Measurements from ENCODE around the gene MYRF. TPM values are rescaled to one million over a fixed set of nuclear protein-coding genes. Genes with fewer than 3 reads are reported as not detected.

MYRF gene
- total and polyA plus RNA-seq, 9 of the 15 experiments (the other 6 are each of a cell fraction or from before 2014, with no cell fraction given), result 2.3 to 25.8 (median 7.1) TPM

- TF ChIP-seq MAZ (CRISPR knock-in tag; conservative IDR thresholded peaks at IDR 0.05 in 1 of 2, IDR thresholded peaks at IDR 0.05 in 1 of 2) (peak in 1 of 2 experiments; percentile 85; a peak in 2 of 4 replicates), SMAD4 (CRISPR knock-in tag; conservative IDR thresholded peaks at IDR 0.05) (peak; percentile 42; the same call in 1 of the 2 replicates), TOE1 (IDR thresholded peaks at IDR 0.05; ENCODE audit: borderline replicate concordance) (peak; percentile 43; the same call in 1 of the 2 replicates), TOE1 (CRISPR knock-in tag; IDR thresholded peaks at IDR 0.05; ENCODE audit: borderline replicate concordance, low read depth) (no peak), XRCC3 (IDR thresholded peaks at IDR 0.05) (no peak), NCOA2 (IDR thresholded peaks at IDR 0.05; ENCODE audit: partially characterized antibody in 2 of 2) (no peak), SMARCA4 (IDR thresholded peaks at IDR 0.05) (peak; percentile 30; the same call in 1 of the 2 replicates), PHB2 (IDR thresholded peaks at IDR 0.05; ENCODE audit: low read depth) (no peak), RFX1 (IDR thresholded peaks at IDR 0.05) (no peak), NR2C1 (IDR thresholded peaks at IDR 0.05) (no peak), NR2C1 (tag; IDR thresholded peaks at IDR 0.05) (peak; percentile 30; the same call in 1 of the 2 replicates), CREM (IDR thresholded peaks at IDR 0.05; ENCODE audit: low read depth) (peak; percentile 49), ZNF740 (CRISPR knock-in tag; IDR thresholded peaks at IDR 0.05) (0 out of 2 replicates have a peak, but pooled peaks have one; percentile 34), ZNF740 (tag; IDR thresholded peaks at IDR 0.05) (no peak), CXXC5 (CRISPR knock-in tag; IDR thresholded peaks at IDR 0.05) (0 out of 2 replicates have a peak, but pooled peaks have one; percentile 27), ZNF644 (tag; IDR thresholded peaks at IDR 0.05; ENCODE audit: low read depth) (no peak), ETV1 (tag; conservative IDR thresholded peaks at IDR 0.05; ENCODE audit: low read depth) (peak; percentile 56; the same call in 1 of the 2 replicates), ZKSCAN1 (IDR thresholded peaks at IDR 0.05; ENCODE audit: low read depth, low read length) (no peak), PRPF4 (IDR thresholded peaks at IDR 0.05; ENCODE audit: insufficient read depth, low read depth, low read length, poor library complexity, severe bottlenecking) (no peak), ZNF75A (CRISPR knock-in tag; IDR thresholded peaks at IDR 0.05) (no peak), ATF7 (IDR thresholded peaks at IDR 0.05) (0 out of 2 replicates have a peak, but pooled peaks have one; percentile 23), GABPA (tag; conservative IDR thresholded peaks at IDR 0.05; ENCODE audit: low read depth) (peak; percentile 49; the same call in 1 of the 2 replicates), XRCC5 (IDR thresholded peaks at IDR 0.05; ENCODE audit: low read depth, low read length) (peak; percentile 75; the same call in 1 of the 2 replicates), NR4A1 (CRISPR knock-in tag; IDR thresholded peaks at IDR 0.05) (0 out of 2 replicates have a peak, but pooled peaks have one; percentile 50), NR4A1 (tag; IDR thresholded peaks at IDR 0.05) (no peak), CBFB (CRISPR knock-in tag; IDR thresholded peaks at IDR 0.05) (no peak), ELF1 (tag; IDR thresholded peaks at IDR 0.05) (no peak), ZBTB33 (CRISPR knock-in tag; IDR thresholded peaks at IDR 0.05) (0 out of 2 replicates have a peak, but pooled peaks have one; percentile 0)
These were observed 5.1 kb upstream of the MYRF start (continued) for GRCh38 chr11:61747192-61747966.

Measured in K562 (cell line).